HEK293T (cell line): ENCODE data around the gene TBC1D14.

Experiments
- BHLHE40 ChIP-seq: fragments of 450-650 bp; IDR thresholded peaks from 2 replicates; pipeline ENCODE4 v1.6.1; 2016; ENCODE audit warnings: mild to moderate bottlenecking, moderate library complexity, borderline replicate concordance
- ELF4 ChIP-seq: fragments of 450-650 bp; IDR thresholded peaks from 2 replicates; pipeline ENCODE4 v1.6.1; 2017; ENCODE audit warnings: antibody characterized with exemption
- FOXA1 ChIP-seq: fragments of 450-650 bp; IDR thresholded peaks from 2 replicates; pipeline ENCODE4 v1.6.1; 2016; ENCODE audit warnings: mild to moderate bottlenecking
- LEF1 ChIP-seq: fragments of 450-650 bp; IDR thresholded peaks from 2 replicates; pipeline ENCODE4 v1.6.1; 2017; ENCODE audit warnings: mild to moderate bottlenecking, borderline replicate concordance
- PKNOX1 ChIP-seq: fragments of 450-650 bp; IDR thresholded peaks from 2 replicates; pipeline ENCODE4 v1.6.1; 2016
- SP1 ChIP-seq: fragments of 450-650 bp; IDR thresholded peaks from 2 replicates; pipeline ENCODE4 v1.6.1; 2017
- SUZ12 ChIP-seq: fragments of 450-650 bp; IDR thresholded peaks from 2 replicates; pipeline ENCODE4 v1.6.1; 2016; ENCODE audit warnings: mild to moderate bottlenecking
- TARDBP ChIP-seq: fragments of 450-650 bp; IDR thresholded peaks from 2 replicates; pipeline ENCODE4 v1.6.1; 2016
- ZNF384 ChIP-seq: fragments of 450-650 bp; IDR thresholded peaks from 2 replicates; pipeline ENCODE4 v1.6.1; 2016

GRCh38 chr4:7054106-7054880 lies 144.7 kb downstream of the TBC1D14 start:
- no peak for TF ChIP-seq FOXA1
- no peak for TF ChIP-seq ZNF384
- no peak for TF ChIP-seq SP1
- TF ChIP-seq SUZ12 = no peak
- no peak for TF ChIP-seq BHLHE40
- TF ChIP-seq TARDBP = no peak
- TF ChIP-seq LEF1 = no peak
- TF ChIP-seq ELF4 = no peak
- TF ChIP-seq PKNOX1 = no peak
